ENCODE data around the gene LEKR1. TPM values are rescaled to one million over a fixed set of nuclear protein-coding genes. Genes with fewer than 3 reads are reported as not detected.
A peak's percentile ranks its signal among the peaks of the same experiment; 100 is the strongest.

The LEKR1 gene
- total and polyA plus RNA-seq, 2 of the 13 experiments (the other 11 are each of a cell fraction or from before 2014, with no cell fraction given), result 0.49 to 1.5 TPM

GRCh38 chr3:157071744-157072525, 245.8 kb downstream of the LEKR1 start:
- Histone ChIP-seq H3K4me2 (ENCODE audit: low read depth, low read length) (no peak overlapping the region), H3K4me1 (ENCODE audit: insufficient read depth, low read length) (peaks cover 21% of the 10 kb centered on the region; the same call in 1 of the 2 replicates), H3K27ac (ENCODE audit: extremely low read length, insufficient read depth, low read length) (no peak overlapping the region), H2AFZ (ENCODE audit: low read length) (no peak overlapping the region), H3K4me3 (replicated peaks in 1 of 3; ENCODE audit: insufficient read depth in 1 of 3, low read depth in 2 of 3, low read length in 3 of 3) (no peak overlapping the region), H3K9me3 (ENCODE audit: low read length) (no peaks in the 10 kb centered on the region), H3K9ac (ENCODE audit: insufficient read depth, low read depth, low read length) (no peak overlapping the region), H4K20me1 (ENCODE audit: insufficient read depth, low read length) (no peaks in the 10 kb centered on the region), H3K27me3 (ENCODE audit: control insufficient read depth in 1 of 2, insufficient read depth in 2 of 2, low read length in 2 of 2) (peaks cover 2 to 7% of the 10 kb centered on the region in 2 experiments; a peak in 3 of 5 replicates), H3K79me2 (ENCODE audit: insufficient read depth, low read length) (no peaks in the 10 kb centered on the region), H3K36me3 (replicated peaks in 1 of 2; ENCODE audit: control insufficient read depth in 1 of 2, insufficient read depth in 2 of 2, low read length in 2 of 2) (no peaks in the 10 kb centered on the region)
- intact Hi-C loops (cut with micrococcal nuclease; ENCODE audit: unreplicated experiment) (no loop called here), in situ Hi-C loops (cut with HindIII; ENCODE audit: extremely low pct_ligation_motif_present, low pct_unique_long_range_greater_than_20kb) (no loop called here)
- 70% methylated on average over 2 of the region's 2 CpGs for WGBS (ENCODE audit: low lambda C conversion rate)
- no peak for FAIRE-seq
- ChIA-PET POLR2A (no interaction called here), CTCF (ENCODE audit: low intra/inter-chr PET ratio, low total read pairs) (no interaction called here)
- no peak for DNase-seq (ENCODE audit: low spot score)
- TF ChIP-seq ZNF660 (CRISPR knock-in tag; IDR thresholded peaks at IDR 0.05; ENCODE audit: borderline replicate concordance, low read depth) (no peak), ZNF280D (CRISPR knock-in tag; IDR thresholded peaks at IDR 0.05) (no peak), PAF1 (CRISPR knock-in tag; IDR thresholded peaks at IDR 0.05) (no peak), ZNF512 (CRISPR knock-in tag; IDR thresholded peaks at IDR 0.05) (0 out of 2 replicates have a peak, but pooled peaks have one; percentile 16), MED8 (CRISPR knock-in tag; IDR thresholded peaks at IDR 0.05; ENCODE audit: insufficient replicate concordance) (no peak), ONECUT2 (CRISPR knock-in tag; IDR thresholded peaks at IDR 0.05) (no peak), ZNF124 (CRISPR knock-in tag; IDR thresholded peaks at IDR 0.05) (no peak)
- no TSS peak for BruUV-seq (replicated peaks)
- ATAC-seq, result no peak
